GM23338 (cell line): ENCODE data around the gene UMODL1. TPM values are rescaled to one million over a fixed set of nuclear protein-coding genes. Genes with fewer than 3 reads are reported as not detected.
A peak's percentile ranks its signal among the peaks of the same experiment; 100 is the strongest.
"Not testable (repeated sequence)": the region's sequence is repeated elsewhere in the genome, so short reads cannot be mapped to it uniquely, and the experiment has no call there.

Source experiments
- ATAC-seq: fragments of 200-7000 bp; cut with Tn5 transposase; 3 replicates; pipeline ENCODE4 v1.9.1; 2020
- DNase-seq: peaks from one replicate; pipeline ENCODE4 v3.0.0-alpha.2; 2015; ENCODE audit warnings: low spot score
- H2AFZ ChIP-seq: fragments of 200-600 bp; sonication (generic); 2 replicates; pipeline ENCODE4 v1.8.0; 2016; ENCODE audit warnings: antibody characterized with exemption, mild to moderate bottlenecking, moderate library complexity
- H3F3A ChIP-seq: fragments of 200-600 bp; sonication (generic); replicated peaks from 2 replicates; pipeline ENCODE4 v1.8.0; 2017; ENCODE audit warnings: antibody characterized with exemption, mixed run types, low read depth
- H3K27ac ChIP-seq: fragments of 200-600 bp; sonication (generic); 2 replicates; pipeline ENCODE4 v1.6.1; 2016; ENCODE audit warnings: low read depth
- H3K27me3 ChIP-seq: fragments of 200-600 bp; sonication (generic); 2 replicates; pipeline ENCODE4 v1.8.0; 2016; ENCODE audit warnings: mild to moderate bottlenecking, mixed run types, moderate library complexity; ENCODE audit not compliant: insufficient read depth
- H3K36me3 ChIP-seq: fragments of 200-600 bp; sonication (generic); 2 replicates; pipeline ENCODE4 v1.8.0; 2016; ENCODE audit warnings: mild to moderate bottlenecking; ENCODE audit not compliant: insufficient read depth
- H3K4me1 ChIP-seq: fragments of 200-600 bp; sonication (generic); 2 replicates; pipeline ENCODE4 v1.8.0; 2016; ENCODE audit warnings: mild to moderate bottlenecking, moderate library complexity; ENCODE audit not compliant: insufficient read depth
- H3K4me2 ChIP-seq: fragments of 200-600 bp; sonication (generic); 2 replicates; pipeline ENCODE4 v1.7.1; 2017; ENCODE audit warnings: mixed run types
- H3K4me3 ChIP-seq: fragments of 200-600 bp; sonication (generic); 2 replicates; pipeline ENCODE4 v1.6.1; 2016; ENCODE audit warnings: mixed run types
- H3K79me2 ChIP-seq: fragments of 200-600 bp; sonication (generic); replicated peaks from 2 replicates; pipeline ENCODE4 v1.8.0; 2017; ENCODE audit warnings: mild to moderate bottlenecking; ENCODE audit not compliant: insufficient read depth
- H3K9me2 ChIP-seq: fragments of 200-600 bp; sonication (generic); 2 replicates; pipeline ENCODE4 v1.8.0; 2017; ENCODE audit not compliant: insufficient read depth
- H4K20me1 ChIP-seq: fragments of 200-600 bp; sonication (generic); replicated peaks from 2 replicates; pipeline ENCODE4 v1.8.0; 2017; ENCODE audit warnings: mild to moderate bottlenecking; ENCODE audit not compliant: insufficient read depth
- H3K27ac Mint-ChIP-seq: 2 replicates; pipeline ENCODE4 v1.8.0; 2020; ENCODE audit warnings: inconsistent platforms, mild to moderate bottlenecking, moderate library complexity, mixed read lengths
- H3K27me3 Mint-ChIP-seq: 3 replicates; pipeline ENCODE4 v1.8.0; 2022; ENCODE audit warnings: low read depth, mild to moderate bottlenecking, moderate library complexity, mixed read lengths, inconsistent platforms; ENCODE audit not compliant: insufficient read depth, poor library complexity
- H3K36me3 Mint-ChIP-seq: 3 replicates; pipeline ENCODE4 v1.8.0; 2021; ENCODE audit warnings: low read depth, mild to moderate bottlenecking, inconsistent platforms, moderate library complexity, mixed read lengths
- H3K4me1 Mint-ChIP-seq: 3 replicates; pipeline ENCODE4 v1.8.0; 2020; ENCODE audit warnings: mild to moderate bottlenecking, inconsistent platforms, mixed read lengths
- H3K4me3 Mint-ChIP-seq: 3 replicates; pipeline ENCODE4 v1.8.0; 2021; ENCODE audit warnings: moderate library complexity, mild to moderate bottlenecking, inconsistent platforms, mixed read lengths
- H3K9me3 Mint-ChIP-seq: 3 replicates; pipeline ENCODE4 v1.8.0; 2020; ENCODE audit warnings: moderate library complexity, mild to moderate bottlenecking, inconsistent platforms, mixed read lengths
- CREB1 ChIP-seq: fragments of 250-450 bp; sonication (Bioruptor Pico); IDR thresholded peaks from 2 replicates; pipeline ENCODE4 v1.5.0; 2020; ENCODE audit warnings: low read depth, mild to moderate bottlenecking, moderate library complexity
- EZH2phosphoT487 ChIP-seq: fragments of 200-600 bp; sonication (generic); IDR thresholded peaks from one replicate; pipeline ENCODE4 v1.8.1; 2018; ENCODE audit warnings: antibody characterized with exemption; ENCODE audit not compliant: unreplicated experiment
- JUNB ChIP-seq: IDR thresholded peaks from one replicate; pipeline ENCODE4 v1.6.1; 2016; ENCODE audit warnings: antibody characterized with exemption; ENCODE audit not compliant: unreplicated experiment
- STAT1 ChIP-seq: IDR thresholded peaks from one replicate; pipeline ENCODE4 v1.6.1; 2016; ENCODE audit warnings: antibody characterized with exemption; ENCODE audit not compliant: unreplicated experiment
- polyA plus RNA-seq: library from polyadenylated mRNA; unstranded; fragments of >200 nt; fragmentation: Nextera tagmentation; extraction: Ambion mirVana; gene quantifications from 2 replicates; pipeline ENCODE4 v1.2.1, GENCODE V29; 2016
- total RNA-seq: library from RNA; depleted of rRNA; stranded (reverse); fragments of >200 nt; shearing (Covaris generic); gene quantifications from 2 replicates; pipeline ENCODE4 v1.2.3, GENCODE V29; 2014
- TF ChIP-seq, protein P1 (sequence below), 2 experiments: fragments of 200-600 bp in 1 of 2; sonication (generic) in 1 of 2; conservative IDR thresholded peaks; 2 replicates each; pipeline versions ENCODE4 v1.5.1 to v1.6.1; 2016 to 2017; ENCODE audit warnings: antibody characterized with exemption in 2 of 2, low read depth in 2 of 2, mild to moderate bottlenecking in 2 of 2, moderate library complexity in 1 of 2

The UMODL1 gene
- total and polyA plus RNA-seq, 2 experiments from 2014 or later: not detected

DNA sequence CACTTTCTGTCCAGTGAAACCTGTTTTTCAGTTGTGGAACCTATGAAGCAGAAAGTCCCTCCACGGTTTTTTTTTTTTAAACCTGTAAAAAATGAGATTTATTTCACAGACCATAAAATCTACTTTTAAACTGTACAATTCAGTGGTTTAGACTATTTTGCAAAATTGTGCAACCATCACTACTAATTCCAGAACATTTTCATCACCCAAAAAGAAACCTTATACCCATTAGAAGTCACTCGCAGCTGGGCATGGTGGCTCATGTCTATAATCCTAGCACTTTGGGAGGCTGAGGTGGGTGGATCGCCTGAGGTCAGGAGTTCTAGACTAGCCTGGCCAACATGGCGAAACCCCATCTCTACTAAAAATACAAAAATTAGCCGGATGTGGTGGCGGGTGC lies 45.4 kb downstream of the UMODL1 start:
- H4K20me1 ChIP-seq, H3K27ac Mint-ChIP-seq, H3K9me3 Mint-ChIP-seq, H3K36me3 ChIP-seq, H3K4me3 ChIP-seq, H3K4me2 ChIP-seq, H2AFZ ChIP-seq, H3K27me3 ChIP-seq, ATAC-seq, H3K36me3 Mint-ChIP-seq, H3K79me2 ChIP-seq, H3K4me3 Mint-ChIP-seq, H3K27ac ChIP-seq, H3K27me3 Mint-ChIP-seq, DNase-seq, H3K9me2 ChIP-seq, H3F3A ChIP-seq: not testable (repeated sequence)
- peaks cover 22% of the 10 kb centered on the region for H3K4me1 Mint-ChIP-seq
- peaks cover 15% of the 10 kb centered on the region for H3K4me1 ChIP-seq

DNA sequence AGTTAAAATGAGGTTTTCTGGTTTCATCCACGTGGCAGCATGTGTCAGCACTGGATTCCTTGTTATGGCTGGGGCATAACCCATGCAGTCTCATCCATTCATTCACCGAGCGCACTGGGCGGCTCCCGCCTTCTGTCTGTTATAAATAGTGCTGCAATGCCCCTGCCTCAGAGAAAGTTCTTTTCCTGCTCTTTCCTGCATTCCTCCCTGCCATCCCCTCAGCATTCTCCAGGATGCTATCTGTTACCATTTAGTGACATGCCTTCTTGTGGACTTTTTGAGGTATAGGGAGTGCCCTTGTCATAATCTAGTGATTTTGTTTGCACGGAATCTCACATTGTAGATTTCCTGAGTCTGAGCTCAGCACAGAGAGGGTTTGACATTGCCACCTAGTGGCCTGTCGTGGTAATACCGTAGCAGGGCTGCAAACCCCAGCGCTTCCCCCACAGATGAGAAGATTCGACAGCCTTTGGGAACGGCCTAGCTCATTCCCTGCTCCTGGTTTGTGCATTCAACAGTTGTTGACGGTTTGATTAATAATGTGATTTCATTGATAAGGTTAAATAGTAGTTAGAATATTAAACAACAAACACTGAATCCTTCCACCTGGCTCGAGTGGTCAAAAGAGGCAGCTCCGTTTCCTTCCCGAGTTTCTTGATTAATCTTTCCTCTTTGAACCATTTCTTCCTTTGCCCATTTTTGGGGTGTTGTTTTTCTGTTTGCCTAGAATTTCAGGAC lies 46.3 kb downstream of the UMODL1 start:
- no peak overlapping the region; the same call in 1 of the 3 replicates for H3K4me3 Mint-ChIP-seq
- DNase-seq (peak; percentile 80), ATAC-seq (peak; percentile 88)
- no peaks in the 10 kb centered on the region for H3K36me3 Mint-ChIP-seq
- no peaks in the 10 kb centered on the region for H3K9me3 Mint-ChIP-seq
- TF ChIP-seq CREB1 (CRISPR knock-in tag): no peak
- TF ChIP-seq, protein P1, sequence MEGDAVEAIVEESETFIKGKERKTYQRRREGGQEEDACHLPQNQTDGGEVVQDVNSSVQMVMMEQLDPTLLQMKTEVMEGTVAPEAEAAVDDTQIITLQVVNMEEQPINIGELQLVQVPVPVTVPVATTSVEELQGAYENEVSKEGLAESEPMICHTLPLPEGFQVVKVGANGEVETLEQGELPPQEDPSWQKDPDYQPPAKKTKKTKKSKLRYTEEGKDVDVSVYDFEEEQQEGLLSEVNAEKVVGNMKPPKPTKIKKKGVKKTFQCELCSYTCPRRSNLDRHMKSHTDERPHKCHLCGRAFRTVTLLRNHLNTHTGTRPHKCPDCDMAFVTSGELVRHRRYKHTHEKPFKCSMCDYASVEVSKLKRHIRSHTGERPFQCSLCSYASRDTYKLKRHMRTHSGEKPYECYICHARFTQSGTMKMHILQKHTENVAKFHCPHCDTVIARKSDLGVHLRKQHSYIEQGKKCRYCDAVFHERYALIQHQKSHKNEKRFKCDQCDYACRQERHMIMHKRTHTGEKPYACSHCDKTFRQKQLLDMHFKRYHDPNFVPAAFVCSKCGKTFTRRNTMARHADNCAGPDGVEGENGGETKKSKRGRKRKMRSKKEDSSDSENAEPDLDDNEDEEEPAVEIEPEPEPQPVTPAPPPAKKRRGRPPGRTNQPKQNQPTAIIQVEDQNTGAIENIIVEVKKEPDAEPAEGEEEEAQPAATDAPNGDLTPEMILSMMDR (conservative IDR thresholded peaks at IDR 0.05; ENCODE audit: low read depth in 2 of 2): peak; percentile 88 to 95
- Histone ChIP-seq H3K27ac (no peak overlapping the region), H3K4me1 (peaks cover 15% of the 10 kb centered on the region), H3K79me2 (no peaks in the 10 kb centered on the region), H4K20me1 (no peaks in the 10 kb centered on the region), H3K36me3 (no peaks in the 10 kb centered on the region), H3F3A (no peaks in the 10 kb centered on the region), H3K9me2 (no peaks in the 10 kb centered on the region), H3K4me3 (no peak overlapping the region), H3K4me2 (no peak overlapping the region), H2AFZ (peak overlapping the region; percentile 10; the same call in 1 of the 2 replicates), H3K27me3 (no peaks in the 10 kb centered on the region)
- peaks cover 22% of the 10 kb centered on the region for H3K4me1 Mint-ChIP-seq
- no peak overlapping the region for H3K27ac Mint-ChIP-seq
- peaks cover 3% of the 10 kb centered on the region for H3K27me3 Mint-ChIP-seq

DNA sequence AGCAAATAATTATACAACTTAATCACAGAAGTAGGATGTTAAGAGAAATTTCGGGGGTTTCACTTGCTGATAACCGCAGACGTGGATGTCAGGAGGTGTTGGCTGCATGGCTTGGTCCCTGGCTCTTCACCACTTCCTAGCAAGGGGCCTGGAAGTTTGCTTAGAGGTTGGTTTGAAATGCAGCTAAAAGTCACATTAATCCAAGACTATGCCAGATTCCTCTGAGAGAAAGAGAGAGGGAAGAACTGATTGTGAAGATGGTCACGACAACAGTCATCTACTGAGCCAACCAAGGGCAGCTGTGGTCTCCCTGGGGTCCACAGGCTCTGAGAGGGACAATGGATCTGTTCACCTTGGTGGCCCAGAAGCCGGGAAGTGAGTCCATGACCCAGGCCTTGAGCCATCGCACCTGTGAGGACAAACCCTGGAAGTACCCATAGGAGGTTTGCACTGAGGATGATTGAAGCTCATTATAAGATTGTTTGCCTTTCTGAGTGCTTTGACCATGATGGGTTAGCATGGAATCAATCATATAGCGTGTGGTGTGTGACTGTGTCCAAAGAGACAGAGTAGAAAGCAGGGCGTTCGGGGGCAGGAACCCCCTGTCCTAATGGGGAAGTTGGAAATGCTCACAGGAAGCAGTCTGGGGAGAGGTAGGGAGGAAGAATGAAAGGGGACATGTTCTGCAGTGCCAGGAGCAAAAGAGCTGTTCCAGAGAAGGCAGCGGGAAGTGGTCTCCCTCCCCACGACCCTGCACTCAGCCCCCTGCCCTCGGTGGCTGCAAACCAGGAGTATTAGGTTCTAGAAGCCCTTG lies 47.1 kb downstream of the UMODL1 start:
- Histone ChIP-seq H3K4me1 (peaks cover 15% of the 10 kb centered on the region), H2AFZ (no peak overlapping the region), H3K4me2 (no peak overlapping the region), H3F3A (no peaks in the 10 kb centered on the region), H3K4me3 (no peak overlapping the region), H3K9me2 (no peaks in the 10 kb centered on the region), H3K27me3 (no peaks in the 10 kb centered on the region), H4K20me1 (no peaks in the 10 kb centered on the region), H3K79me2 (no peaks in the 10 kb centered on the region), H3K27ac (no peak overlapping the region), H3K36me3 (no peaks in the 10 kb centered on the region)
- Mint-ChIP-seq H3K9me3 (no peaks in the 10 kb centered on the region), H3K4me1 (peaks cover 25% of the 10 kb centered on the region), H3K27me3 (peaks cover 9% of the 10 kb centered on the region), H3K27ac (no peak overlapping the region), H3K36me3 (no peaks in the 10 kb centered on the region), H3K4me3 (no peak overlapping the region; the same call in 2 of the 3 replicates)
- ATAC-seq (no peak), DNase-seq (no peak)
- TF ChIP-seq EZH2phosphoT487: no peak
- no peak for TF ChIP-seq JUNB
- TF ChIP-seq STAT1: no peak
- TF ChIP-seq CREB1 (CRISPR knock-in tag): no peak
